HepG2 (cell line): ENCODE measurements around the gene C5orf24. TPM values are rescaled to one million over a fixed set of nuclear protein-coding genes. Genes with fewer than 3 reads are reported as not detected.

Experiments
- HMG20A ChIP-seq: IDR thresholded peaks from 2 replicates; pipeline ENCODE4 v1.6.1; 2016; ENCODE audit warnings: borderline replicate concordance
- SCMH1 ChIP-seq: sonication (generic); formaldehyde crosslinking; IDR thresholded peaks from 2 replicates; pipeline ENCODE4 v1.9.0; 2021; ENCODE audit warnings: missing genetic modification reagents, mild to moderate bottlenecking, borderline replicate concordance
- SMC3 ChIP-seq: IDR thresholded peaks from 2 replicates; pipeline ENCODE4 v1.6.1; 2011; ENCODE audit warnings: low read length, improper control_type of control experiment
- ZFP62 ChIP-seq: sonication (generic); formaldehyde crosslinking; IDR thresholded peaks from 2 replicates; pipeline ENCODE4 v1.4.0; 2020; ENCODE audit warnings: missing genetic modification reagents
- ZNF207 ChIP-seq: fragments of 450-650 bp; IDR thresholded peaks from 2 replicates; pipeline ENCODE4 v1.6.1; 2016; ENCODE audit warnings: antibody characterized with exemption, borderline replicate concordance
- ZNF3 ChIP-seq: IDR thresholded peaks from 2 replicates; pipeline ENCODE4 v1.7.0; 2017; ENCODE audit warnings: inconsistent platforms
- ZNF570 ChIP-seq: sonication (generic); formaldehyde crosslinking; IDR thresholded peaks from 2 replicates; pipeline ENCODE4 v1.4.0; 2020; ENCODE audit warnings: mild to moderate bottlenecking, missing genetic modification reagents, borderline replicate concordance
- ZNF850 ChIP-seq: sonication (generic); formaldehyde crosslinking; conservative IDR thresholded peaks from 2 replicates; pipeline ENCODE4 v1.9.0; 2021; ENCODE audit warnings: mild to moderate bottlenecking, missing genetic modification reagents
- polyA plus RNA-seq, 8 experiments: library from polyadenylated mRNA; depleted of rRNA in 3 of 8; stranded (reverse) in 7 of 8; unstranded in 1 of 8; fragments of >200 nt; fragmentation: Illumina TruSeq in 4 of 8; extraction: Trizol in 4 of 8; gene quantifications; 2 replicates each; pipeline versions ENCODE4 v1.2.1 to v1.2.3, GENCODE V29; 2011 to 2016; ENCODE audit warnings: low read depth in 4 of 8, missing spikeins in 1 of 8, mixed read lengths in 1 of 8; ENCODE audit not compliant: insufficient read depth in 1 of 8
- total RNA-seq, 5 experiments: library from RNA; depleted of rRNA; stranded (reverse); fragments of >200 nt; fragmentation: Illumina TruSeq; extraction: Trizol; gene quantifications; 2 replicates each; pipeline ENCODE4 v1.2.3, GENCODE V29; 2016; ENCODE audit warnings: low read depth in 1 of 5
- TF ChIP-seq, protein P1 (sequence below): sonication (generic); formaldehyde crosslinking; IDR thresholded peaks from 2 replicates; pipeline ENCODE4 v1.4.0; 2020; ENCODE audit warnings: missing genetic modification reagents
- TF ChIP-seq, protein P2 (sequence below): sonication (generic); formaldehyde crosslinking; IDR thresholded peaks from 2 replicates; pipeline ENCODE4 v1.4.0; 2020; ENCODE audit warnings: mild to moderate bottlenecking, missing genetic modification reagents

C5orf24 gene
- total and polyA plus RNA-seq, 2 of the 13 experiments (the other 11 are each of a cell fraction or from before 2014, with no cell fraction given): 34.6 to 41.5 TPM

DNA sequence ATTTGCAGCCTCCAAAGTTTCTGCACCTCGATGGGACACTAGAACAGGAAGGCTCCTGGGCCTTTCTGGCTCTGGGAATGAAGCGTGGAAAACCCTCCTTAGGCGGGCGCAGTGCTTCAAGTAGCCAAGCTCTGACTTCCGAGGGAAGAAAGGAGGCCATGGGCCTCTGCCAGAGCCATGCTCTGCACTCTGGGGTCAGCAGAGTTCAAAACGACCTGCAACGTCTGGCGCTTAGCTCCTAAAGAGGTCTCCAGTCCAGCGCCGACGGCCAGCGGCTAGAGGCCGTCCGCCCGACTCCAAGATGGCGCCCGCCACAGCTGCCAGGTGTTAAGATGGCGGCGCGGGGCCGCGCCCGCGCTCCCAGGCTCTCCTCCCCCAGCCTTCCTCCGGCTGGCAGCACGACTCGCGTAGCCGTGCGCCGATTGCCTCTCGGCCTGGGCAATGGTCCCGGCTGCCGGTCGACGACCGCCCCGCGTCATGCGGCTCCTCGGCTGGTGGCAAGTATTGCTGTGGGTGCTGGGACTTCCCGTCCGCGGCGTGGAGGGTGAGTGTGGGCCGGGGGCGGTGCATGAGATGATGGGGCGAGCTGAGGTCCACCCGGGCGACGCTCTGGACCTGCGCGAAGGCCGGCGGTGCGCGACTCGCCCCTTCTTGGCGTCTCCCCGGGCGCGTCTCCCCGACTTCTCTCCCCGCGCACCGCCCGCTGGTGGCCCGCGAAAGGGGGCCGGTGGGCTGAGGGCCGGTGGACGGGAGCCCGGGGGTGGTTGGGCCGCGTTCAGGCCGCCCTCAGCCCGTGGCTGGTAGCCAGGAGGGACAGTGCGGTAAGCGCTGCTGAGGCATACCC lies 28.4 kb downstream of the C5orf24 start, which contains the start of gene TXNDC15 (continued):
- TF ChIP-seq ZFP62 (CRISPR knock-in tag) (0 out of 2 replicates have a peak, but pooled peaks have one; percentile 71), SMC3 (no peak), ZNF570 (CRISPR knock-in tag) (no peak), ZNF207 (no peak), ZNF3 (no peak), HMG20A (no peak), SCMH1 (no peak), ZNF850 (CRISPR knock-in tag) (peak; percentile 68; the same call in 1 of the 2 replicates)
- TF ChIP-seq, protein P1, sequence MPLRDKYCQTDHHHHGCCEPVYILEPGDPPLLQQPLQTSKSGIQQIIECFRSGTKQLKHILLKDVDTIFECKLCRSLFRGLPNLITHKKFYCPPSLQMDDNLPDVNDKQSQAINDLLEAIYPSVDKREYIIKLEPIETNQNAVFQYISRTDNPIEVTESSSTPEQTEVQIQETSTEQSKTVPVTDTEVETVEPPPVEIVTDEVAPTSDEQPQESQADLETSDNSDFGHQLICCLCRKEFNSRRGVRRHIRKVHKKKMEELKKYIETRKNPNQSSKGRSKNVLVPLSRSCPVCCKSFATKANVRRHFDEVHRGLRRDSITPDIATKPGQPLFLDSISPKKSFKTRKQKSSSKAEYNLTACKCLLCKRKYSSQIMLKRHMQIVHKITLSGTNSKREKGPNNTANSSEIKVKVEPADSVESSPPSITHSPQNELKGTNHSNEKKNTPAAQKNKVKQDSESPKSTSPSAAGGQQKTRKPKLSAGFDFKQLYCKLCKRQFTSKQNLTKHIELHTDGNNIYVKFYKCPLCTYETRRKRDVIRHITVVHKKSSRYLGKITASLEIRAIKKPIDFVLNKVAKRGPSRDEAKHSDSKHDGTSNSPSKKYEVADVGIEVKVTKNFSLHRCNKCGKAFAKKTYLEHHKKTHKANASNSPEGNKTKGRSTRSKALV: peak; percentile 61; the same call in 1 of the 2 replicates
- TF ChIP-seq, protein P2, sequence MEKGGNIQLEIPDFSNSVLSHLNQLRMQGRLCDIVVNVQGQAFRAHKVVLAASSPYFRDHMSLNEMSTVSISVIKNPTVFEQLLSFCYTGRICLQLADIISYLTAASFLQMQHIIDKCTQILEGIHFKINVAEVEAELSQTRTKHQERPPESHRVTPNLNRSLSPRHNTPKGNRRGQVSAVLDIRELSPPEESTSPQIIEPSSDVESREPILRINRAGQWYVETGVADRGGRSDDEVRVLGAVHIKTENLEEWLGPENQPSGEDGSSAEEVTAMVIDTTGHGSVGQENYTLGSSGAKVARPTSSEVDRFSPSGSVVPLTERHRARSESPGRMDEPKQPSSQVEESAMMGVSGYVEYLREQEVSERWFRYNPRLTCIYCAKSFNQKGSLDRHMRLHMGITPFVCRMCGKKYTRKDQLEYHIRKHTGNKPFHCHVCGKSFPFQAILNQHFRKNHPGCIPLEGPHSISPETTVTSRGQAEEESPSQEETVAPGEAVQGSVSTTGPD (CRISPR knock-in tag): no peak
